H1 (cell line): ENCODE measurements around the gene DDX5. TPM values are rescaled to one million over a fixed set of nuclear protein-coding genes. Genes with fewer than 3 reads are reported as not detected.
A peak's percentile ranks its signal among the peaks of the same experiment; 100 is the strongest.

Source experiments
- CTCF ChIA-PET: fragments of 300-600 bp; sonication (Branson Sonifier 250); formaldehyde crosslinking; loops from one replicate; lab custom pipeline; 2021; ENCODE audit not compliant: partially characterized antibody; lab: Charles Lee
- POLR2A ChIA-PET: fragments of 300-600 bp; sonication (Branson Sonifier 250); formaldehyde crosslinking; loops from one replicate; lab custom pipeline; 2021; ENCODE audit warnings: inconsistent platforms; ENCODE audit not compliant: partially characterized antibody; lab: Charles Lee
- DNase-seq, 2 experiments: peaks; one replicate each; pipeline versions ENCODE4 v3.0.0 to v3.0.0-alpha.2; 2010 to 2022; ENCODE audit warnings: low spot score in 2 of 2, low read depth in 1 of 2, mixed read lengths in 1 of 2
- FAIRE-seq: peaks from 2 replicates; lab custom pipeline; 2011; peaks lifted over from hg19 to GRCh38; lab: Jason Lieb, UNC
- H2AFZ ChIP-seq: 2 replicates; pipeline ENCODE4 v1.8.1; 2012; ENCODE audit warnings: low read length, inconsistent platforms
- H2AK5ac ChIP-seq: 2 replicates; pipeline ENCODE4 v1.6.1; 2013; ENCODE audit warnings: low read depth, low read length
- H2BK120ac ChIP-seq: replicated peaks from 2 replicates; pipeline ENCODE3; 2013; ENCODE audit warnings: low read depth, low read length, inconsistent platforms
- H2BK12ac ChIP-seq: 2 replicates; pipeline ENCODE4 v1.6.1; 2013; ENCODE audit warnings: low read depth, low read length
- H2BK15ac ChIP-seq: 2 replicates; pipeline ENCODE4 v1.6.1; 2013; ENCODE audit warnings: low read length
- H2BK20ac ChIP-seq: 2 replicates; pipeline ENCODE4 v1.6.1; 2013; ENCODE audit warnings: low read length
- H2BK5ac ChIP-seq: 2 replicates; pipeline ENCODE4 v1.6.1; 2013; ENCODE audit warnings: low read depth, low read length
- H3K14ac ChIP-seq: 2 replicates; pipeline ENCODE4 v1.6.1; 2013; ENCODE audit warnings: inconsistent platforms; ENCODE audit not compliant: insufficient read length
- H3K18ac ChIP-seq: 2 replicates; pipeline ENCODE4 v1.6.1; 2013; ENCODE audit warnings: low read length; ENCODE audit errors: extremely low read depth
- H3K23ac ChIP-seq: 2 replicates; pipeline ENCODE4 v1.6.1; 2013; ENCODE audit warnings: inconsistent platforms; ENCODE audit not compliant: insufficient read length
- H3K23me2 ChIP-seq: 2 replicates; pipeline ENCODE4 v1.6.1; 2013; ENCODE audit warnings: low read depth, low read length
- H3K27ac ChIP-seq: 2 replicates; pipeline ENCODE4 v1.6.1; 2011; ENCODE audit warnings: low read depth, low read length, inconsistent platforms
- H3K27me3 ChIP-seq, 4 experiments: replicated peaks in 1 of 4; 1 replicate in 1 of 4; 2 replicates in 3 of 4; pipeline versions ENCODE4 v1.6.1 to v1.8.1; 2011 to 2013; ENCODE audit warnings: low read length in 3 of 4, mild to moderate bottlenecking in 3 of 4, inconsistent platforms in 2 of 4, mixed read lengths in 2 of 4, moderate library complexity in 1 of 4; ENCODE audit not compliant: control insufficient read depth in 3 of 4, insufficient read depth in 3 of 4; ENCODE audit errors: extremely low read depth in 1 of 4
- H3K36me3 ChIP-seq, 4 experiments: 2 replicates each; pipeline versions ENCODE4 v1.6.1 to v1.8.1; 2011 to 2013; ENCODE audit warnings: mild to moderate bottlenecking in 4 of 4, low read length in 3 of 4, moderate library complexity in 2 of 4, control low read depth in 1 of 4, inconsistent platforms in 1 of 4; ENCODE audit not compliant: insufficient read depth in 4 of 4, control insufficient read depth in 2 of 4
- H3K4ac ChIP-seq: replicated peaks from 2 replicates; pipeline ENCODE3; 2013; ENCODE audit warnings: low read length, low read depth, mixed read lengths, inconsistent platforms; ENCODE audit not compliant: insufficient read length
- H3K4me1 ChIP-seq, 4 experiments: replicated peaks in 1 of 4; 1 replicate in 1 of 4; 2 replicates in 3 of 4; pipeline versions ENCODE4 v1.6.1 to v1.8.1; 2011 to 2013; ENCODE audit warnings: low read length in 3 of 4, inconsistent platforms in 2 of 4, mixed read lengths in 1 of 4; ENCODE audit not compliant: insufficient read depth in 4 of 4, control insufficient read depth in 3 of 4
- H3K4me2 ChIP-seq, 2 experiments: 2 replicates each; pipeline versions ENCODE4 v1.6.1 to v1.8.1; 2011 to 2013; ENCODE audit warnings: low read depth in 2 of 2, low read length in 2 of 2, control low read depth in 1 of 2, inconsistent platforms in 1 of 2, mild to moderate bottlenecking in 1 of 2; ENCODE audit not compliant: insufficient read depth in 1 of 2
- H3K4me3 ChIP-seq, 4 experiments: fragments of 200-600, 300-600 bp in 1 of 4; sonication (generic), shearing (Covaris generic), sonication (Bioruptor Twin) in 1 of 4; 2 replicates each; pipeline versions ENCODE4 v1.5.1 to v1.8.1; 2011 to 2016; ENCODE audit warnings: low read length in 4 of 4, low read depth in 3 of 4, control low read depth in 2 of 4, inconsistent platforms in 2 of 4, mild to moderate bottlenecking in 2 of 4, mixed read lengths in 1 of 4, moderate library complexity in 1 of 4; ENCODE audit not compliant: insufficient read depth in 2 of 4; ENCODE audit errors: extremely low read depth in 1 of 4
- H3K56ac ChIP-seq: replicated peaks from 2 replicates; pipeline ENCODE3; 2013; ENCODE audit warnings: low read depth, mild to moderate bottlenecking, mixed read lengths, low read length, inconsistent platforms; ENCODE audit not compliant: insufficient read length
- H3K79me1 ChIP-seq: 2 replicates; pipeline ENCODE4 v1.6.1; 2013; ENCODE audit warnings: low read depth, low read length, control low read depth
- H3K79me2 ChIP-seq, 2 experiments: 2 replicates each; pipeline versions ENCODE4 v1.6.1 to v1.8.1; 2012 to 2013; ENCODE audit warnings: low read length in 2 of 2, mild to moderate bottlenecking in 2 of 2, inconsistent platforms in 1 of 2; ENCODE audit not compliant: insufficient read depth in 2 of 2, control insufficient read depth in 1 of 2
- H3K9ac ChIP-seq, 4 experiments: replicated peaks in 1 of 4; 1 replicate in 1 of 4; 2 replicates in 3 of 4; pipeline versions ENCODE4 v1.6.1 to v1.8.1; 2011 to 2013; ENCODE audit warnings: low read depth in 3 of 4, low read length in 3 of 4, control low read depth in 2 of 4, mild to moderate bottlenecking in 2 of 4, moderate library complexity in 2 of 4, inconsistent platforms in 1 of 4; ENCODE audit errors: extremely low read depth in 1 of 4
- H3K9me3 ChIP-seq, 2 experiments: 2 replicates each; pipeline versions ENCODE4 v1.6.1 to v1.8.1; 2012 to 2013; ENCODE audit warnings: mild to moderate bottlenecking in 2 of 2, moderate library complexity in 2 of 2, control low read depth in 1 of 2, inconsistent platforms in 1 of 2, low read depth in 1 of 2, low read length in 1 of 2, mixed read lengths in 1 of 2; ENCODE audit not compliant: insufficient read depth in 2 of 2
- H4K20me1 ChIP-seq, 2 experiments: replicated peaks in 1 of 2; 2 replicates each; pipeline versions ENCODE3 to v1.8.1; 2011 to 2013; ENCODE audit warnings: inconsistent platforms in 2 of 2, low read length in 2 of 2, mild to moderate bottlenecking in 1 of 2; ENCODE audit not compliant: insufficient read depth in 2 of 2, control insufficient read depth in 1 of 2
- H4K5ac ChIP-seq: 2 replicates; pipeline ENCODE4 v1.6.1; 2013; ENCODE audit warnings: low read length, low read depth, mixed read lengths, inconsistent platforms; ENCODE audit not compliant: insufficient read length
- H4K8ac ChIP-seq: 2 replicates; pipeline ENCODE4 v1.8.0; 2013; ENCODE audit warnings: mild to moderate bottlenecking, moderate library complexity, low read length, inconsistent platforms; ENCODE audit not compliant: insufficient read depth; ENCODE audit errors: extremely low read depth
- H4K91ac ChIP-seq: replicated peaks from 2 replicates; pipeline ENCODE3; 2013; ENCODE audit warnings: low read length, mixed read lengths, inconsistent platforms; ENCODE audit not compliant: insufficient read length
- HDAC6 ChIP-seq: IDR thresholded peaks from one replicate; pipeline ENCODE4 v1.7.1; 2012; ENCODE audit warnings: low read depth, mild to moderate bottlenecking, inconsistent platforms, low read length, moderate library complexity
- WGBS, 2 experiments: shearing (Covaris generic) in 1 of 2; methylation state at CpG; one replicate each; pipeline versions ENCODE4 v1.1.6 to v1.1.7; 2013 to 2015; ENCODE audit warnings: low lambda C conversion rate in 2 of 2, mixed read lengths in 2 of 2, inconsistent platforms in 1 of 2, low coverage in 1 of 2, missing lambda C conversion rate in 1 of 2; ENCODE audit not compliant: insufficient replicate concordance in 2 of 2, insufficient coverage in 1 of 2, insufficient read length in 1 of 2; ENCODE audit errors: extremely low coverage in 1 of 2, missing lambda C conversion rate in 1 of 2; 5-methylcytosine and 5-hydroxymethylcytosine counted together
- microRNA-seq, 2 experiments: library from miRNA; unstranded; fragments of <30 nt; microRNA quantifications; one replicate each; pipeline versions ENCODE4 to v1.2.0, GENCODE V29; 2016 to 2020; ENCODE audit warnings: borderline microRNAs expressed in 2 of 2, borderline number of aligned reads in 2 of 2, borderline replicate concordance in 1 of 2
- polyA plus RNA-seq, 7 experiments: library from polyadenylated mRNA; depleted of rRNA in 3 of 7; stranded (reverse) in 5 of 7; unstranded in 2 of 7; fragments of >200 nt in 5 of 7; fragments of 200-250 nt in 2 of 7; gene quantifications; 1 replicate in 5 of 7; 2 replicates in 1 of 7; 4 replicates in 1 of 7; pipeline versions ENCODE4 v1.2.1 to v1.2.3, GENCODE V29; 2011 to 2013; ENCODE audit warnings: missing spikeins in 2 of 7, mixed read lengths in 2 of 7
- small RNA-seq: library from polyadenylated mRNA; stranded (forward); fragments of <200 nt; extraction: miRNeasy Mini kit (QIAGEN cat#:217004); gene quantifications from one replicate; pipeline ENCODE3, GENCODE V24; 2013; ENCODE audit not compliant: insufficient read depth
- total RNA-seq: library from RNA; stranded (reverse); fragmentation: NEBNext Ultra II Directional; extraction: Animal tissue kit (Norgen Biotek cat#: 25700); gene quantifications from 2 replicates; pipeline ENCODE4 v1.2.1, GENCODE V29; 2021

The DDX5 gene
- total and polyA plus RNA-seq, 2 of the 8 experiments (the other 6 are each of a cell fraction or from before 2014, with no cell fraction given): 572 to 591 TPM

GRCh38 chr17:64448665-64449512 is 57.2 kb downstream of the DDX5 start, which contains the start of gene MILR1:
MILR1 (plus strand) TSS chr17:64449115; CDS start chr17:64449169, 54 bp downstream.
- Histone ChIP-seq H3K56ac (no peak within 1 kb of the TSS), H2BK120ac (no peak within 1 kb of the TSS), H2BK15ac (no peak within 1 kb of the TSS), H4K91ac (no peak within 1 kb of the TSS), H3K4ac (no peak within 1 kb of the TSS), H3K4me2 (no peak within 1 kb of the TSS), H3K4me1 (no peaks in the 10 kb centered on the region), H4K5ac (no peak within 1 kb of the TSS), H3K18ac (no peak within 1 kb of the TSS), H2BK12ac (no peak within 1 kb of the TSS), H4K20me1 (no peaks in the 10 kb centered on the region), H2AK5ac (no peak within 1 kb of the TSS), H3K9ac (no peak within 1 kb of the TSS), H2BK20ac (no peak within 1 kb of the TSS), H3K36me3 (no peaks in the 10 kb centered on the region), H4K8ac (no peak within 1 kb of the TSS), H3K23me2 (no peaks in the 10 kb centered on the region), H2BK5ac (no peak within 1 kb of the TSS), H3K27ac (no peak within 1 kb of the TSS), H3K23ac (no peak within 1 kb of the TSS), H3K79me1 (no peaks in the 10 kb centered on the region), H2AFZ (peak within 1 kb of the TSS; percentile 34), H3K14ac (no peak within 1 kb of the TSS), H3K4me3 (no peak within 1 kb of the TSS), H3K79me2 (no peaks in the 10 kb centered on the region), H3K9me3 (no peaks in the 10 kb centered on the region), H3K27me3 (no peaks in the 10 kb centered on the region)
- CTCF ChIA-PET: interaction anchor here (0.6 to 0.8 kb wide), 3 partner anchors 33 to 166 kb away, joined by 3 to 4 read pairs (median 3); no protein-coding TSS in a partner anchor
- no peak for DNase-seq
- no peak for FAIRE-seq
- no peak for TF ChIP-seq HDAC6
- 88% methylated on average over 9 of the region's 10 CpGs; no CpG with 5 or more reads in 1 of the 2 experiments for WGBS, 2 experiments
- POLR2A ChIA-PET: interaction anchor here (0.6 to 1.3 kb wide), 3 partner anchors 57 to 1970 kb away, joined by 3 to 5 read pairs (median 4); no protein-coding TSS in a partner anchor

Small RNA genes within 50 kb of the gene (microRNA-seq; reads per million reads assigned to microRNA genes)
- gene MIR3064 (0.20 to 0.92 reads per million in 2 experiments), gene MIR5047 (0 reads per million in 2 experiments)

Small RNA genes within 50 kb of the gene (small RNA-seq; reads per million reads assigned to genes)
- not detected for gene ATP5MFP4

Other genes with a start within 250 kb of the DDX5 start
- 15.6 and 16.3 TPM in 2 replicates for gene TEX2, start 243.0 kb downstream of the DDX5 start, total RNA-seq
- gene TEX2, start 243.0 kb downstream of the DDX5 start, polyA plus RNA-seq (2011; rRNA removed): 6.1 TPM in 2 replicates
- 0.37 TPM in 1 of 2 replicates, not detected in the other for gene PECAM1, start 115.4 kb downstream of the DDX5 start, total RNA-seq
- 0.03 and 0.08 TPM in 2 replicates for gene PECAM1, start 115.4 kb downstream of the DDX5 start, polyA plus RNA-seq (2011; rRNA removed)
- gene MILR1, start 57.2 kb downstream of the DDX5 start, total RNA-seq: not detected in 2 replicates
- not detected in 2 replicates for gene MILR1, start 57.2 kb downstream of the DDX5 start, polyA plus RNA-seq (2011; rRNA removed)
- 30.9 and 34.3 TPM in 2 replicates for gene POLG2, start 9.2 kb downstream of the DDX5 start, total RNA-seq
- gene POLG2, start 9.2 kb downstream of the DDX5 start, polyA plus RNA-seq (2011; rRNA removed): 8.2 and 9.7 TPM in 2 replicates
- gene CEP95, start 688 bp upstream of the DDX5 start, total RNA-seq: 50.8 and 51.5 TPM in 2 replicates
- gene CEP95, start 688 bp upstream of the DDX5 start, polyA plus RNA-seq (2011; rRNA removed): 13.5 and 22.3 TPM in 2 replicates
- 27.7 and 29.2 TPM in 2 replicates for gene SMURF2, start 156.0 kb upstream of the DDX5 start, total RNA-seq
- 4.1 and 7.2 TPM in 2 replicates for gene SMURF2, start 156.0 kb upstream of the DDX5 start, polyA plus RNA-seq (2011; rRNA removed)